ENCODE data around the gene ANXA2R. TPM values are rescaled to one million over a fixed set of nuclear protein-coding genes. Genes with fewer than 3 reads are reported as not detected.

ANXA2R gene
- total and polyA plus RNA-seq, 9 of the 15 experiments (the other 6 are each of a cell fraction or from before 2014, with no cell fraction given), result 2.1 to 4.8 (median 3.4) TPM

DNA sequence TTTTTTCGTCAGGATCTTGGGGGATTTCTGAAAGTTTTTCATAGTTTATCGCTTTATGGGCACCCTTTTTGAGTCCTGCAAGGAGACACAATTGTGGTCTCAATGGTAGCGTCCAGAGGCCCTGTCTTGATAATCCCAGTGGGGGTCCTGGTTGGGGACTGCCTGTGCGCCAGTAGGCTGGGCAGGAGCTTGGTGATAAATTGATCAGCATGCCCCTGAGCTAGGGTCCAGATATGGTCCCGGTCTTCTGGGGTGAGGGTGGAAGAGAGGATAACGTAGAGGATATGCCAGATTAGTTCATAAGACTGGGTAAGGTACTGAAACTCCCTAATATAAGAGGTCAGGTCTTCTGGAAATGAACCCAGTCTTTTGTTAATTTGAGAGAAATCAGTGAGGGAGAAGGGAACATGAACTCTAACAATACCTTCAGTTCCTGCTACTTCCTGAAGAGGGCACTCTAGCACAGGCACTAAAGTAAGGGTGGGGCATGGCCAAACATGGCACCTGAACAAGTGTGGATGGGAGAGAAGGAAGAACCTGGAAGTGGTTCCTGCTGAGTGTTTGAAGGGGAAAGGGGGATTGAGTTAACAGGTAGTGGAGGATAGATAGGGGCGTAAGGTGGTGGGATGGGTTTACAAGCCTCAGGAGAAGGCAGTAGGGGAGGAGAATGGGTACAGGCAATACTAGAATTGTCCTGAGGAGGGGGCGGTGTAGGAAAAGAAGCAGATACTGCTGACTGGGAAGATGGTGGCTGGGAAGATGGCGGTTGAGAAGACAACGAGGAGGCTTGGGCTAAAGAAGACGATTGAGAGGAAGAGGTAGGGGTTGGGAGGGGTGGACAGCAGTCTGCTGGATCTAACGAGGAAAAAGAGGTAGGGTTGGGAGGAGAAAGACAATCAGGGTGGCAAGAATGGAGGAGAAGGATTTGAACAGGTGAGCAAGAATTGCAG, 33.8 kb upstream of the ANXA2R start (continued):
- TF ChIP-seq, protein P1, sequence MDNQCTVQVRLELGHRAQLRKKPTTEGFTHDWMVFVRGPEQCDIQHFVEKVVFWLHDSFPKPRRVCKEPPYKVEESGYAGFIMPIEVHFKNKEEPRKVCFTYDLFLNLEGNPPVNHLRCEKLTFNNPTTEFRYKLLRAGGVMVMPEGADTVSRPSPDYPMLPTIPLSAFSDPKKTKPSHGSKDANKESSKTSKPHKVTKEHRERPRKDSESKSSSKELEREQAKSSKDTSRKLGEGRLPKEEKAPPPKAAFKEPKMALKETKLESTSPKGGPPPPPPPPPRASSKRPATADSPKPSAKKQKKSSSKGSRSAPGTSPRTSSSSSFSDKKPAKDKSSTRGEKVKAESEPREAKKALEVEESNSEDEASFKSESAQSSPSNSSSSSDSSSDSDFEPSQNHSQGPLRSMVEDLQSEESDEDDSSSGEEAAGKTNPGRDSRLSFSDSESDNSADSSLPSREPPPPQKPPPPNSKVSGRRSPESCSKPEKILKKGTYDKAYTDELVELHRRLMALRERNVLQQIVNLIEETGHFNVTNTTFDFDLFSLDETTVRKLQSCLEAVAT (IDR thresholded peaks at IDR 0.05), result peak; percentile 86 to 92; a peak in 3 of 4 replicates
- TF ChIP-seq TRIM28 (IDR thresholded peaks at IDR 0.05) (peak; percentile 48; the same call in 1 of the 2 replicates), ZNF766 (CRISPR knock-in tag; conservative IDR thresholded peaks at IDR 0.05) (peak; percentile 71; the same call in 1 of the 2 replicates), NR2C1 (IDR thresholded peaks at IDR 0.05) (peak; percentile 62; the same call in 1 of the 2 replicates), NR2C1 (tag; IDR thresholded peaks at IDR 0.05) (peak; percentile 74), ZNF165 (CRISPR knock-in tag; IDR thresholded peaks at IDR 0.05; ENCODE audit: borderline replicate concordance) (peak; percentile 72; the same call in 1 of the 2 replicates), ZNF124 (CRISPR knock-in tag; IDR thresholded peaks at IDR 0.05) (no peak), MAFG (tag; conservative IDR thresholded peaks at IDR 0.05) (peak; percentile 79), OTX1 (CRISPR knock-in tag; IDR thresholded peaks at IDR 0.05) (peak; percentile 97), MXI1 (IDR thresholded peaks at IDR 0.05; ENCODE audit: low read depth, low read length) (no peak), SNIP1 (IDR thresholded peaks at IDR 0.05; ENCODE audit: low read depth) (no peak), LEF1 (IDR thresholded peaks at IDR 0.05) (peak; percentile 43; the same call in 1 of the 2 replicates), SETDB1 (IDR thresholded peaks at IDR 0.05; ENCODE audit: low read length) (no peak), MYC (IDR thresholded peaks at IDR 0.05; ENCODE audit: low read depth, low read length) (peak; percentile 24; the same call in 1 of the 2 replicates), MYC (CRISPR knock-in tag; IDR thresholded peaks at IDR 0.05; ENCODE audit: borderline replicate concordance, low read depth) (no peak)
- TF ChIP-seq, protein P2, sequence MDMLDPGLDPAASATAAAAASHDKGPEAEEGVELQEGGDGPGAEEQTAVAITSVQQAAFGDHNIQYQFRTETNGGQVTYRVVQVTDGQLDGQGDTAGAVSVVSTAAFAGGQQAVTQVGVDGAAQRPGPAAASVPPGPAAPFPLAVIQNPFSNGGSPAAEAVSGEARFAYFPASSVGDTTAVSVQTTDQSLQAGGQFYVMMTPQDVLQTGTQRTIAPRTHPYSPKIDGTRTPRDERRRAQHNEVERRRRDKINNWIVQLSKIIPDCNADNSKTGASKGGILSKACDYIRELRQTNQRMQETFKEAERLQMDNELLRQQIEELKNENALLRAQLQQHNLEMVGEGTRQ (CRISPR knock-in tag; IDR thresholded peaks at IDR 0.05), result no peak
- TF ChIP-seq, protein P3, sequence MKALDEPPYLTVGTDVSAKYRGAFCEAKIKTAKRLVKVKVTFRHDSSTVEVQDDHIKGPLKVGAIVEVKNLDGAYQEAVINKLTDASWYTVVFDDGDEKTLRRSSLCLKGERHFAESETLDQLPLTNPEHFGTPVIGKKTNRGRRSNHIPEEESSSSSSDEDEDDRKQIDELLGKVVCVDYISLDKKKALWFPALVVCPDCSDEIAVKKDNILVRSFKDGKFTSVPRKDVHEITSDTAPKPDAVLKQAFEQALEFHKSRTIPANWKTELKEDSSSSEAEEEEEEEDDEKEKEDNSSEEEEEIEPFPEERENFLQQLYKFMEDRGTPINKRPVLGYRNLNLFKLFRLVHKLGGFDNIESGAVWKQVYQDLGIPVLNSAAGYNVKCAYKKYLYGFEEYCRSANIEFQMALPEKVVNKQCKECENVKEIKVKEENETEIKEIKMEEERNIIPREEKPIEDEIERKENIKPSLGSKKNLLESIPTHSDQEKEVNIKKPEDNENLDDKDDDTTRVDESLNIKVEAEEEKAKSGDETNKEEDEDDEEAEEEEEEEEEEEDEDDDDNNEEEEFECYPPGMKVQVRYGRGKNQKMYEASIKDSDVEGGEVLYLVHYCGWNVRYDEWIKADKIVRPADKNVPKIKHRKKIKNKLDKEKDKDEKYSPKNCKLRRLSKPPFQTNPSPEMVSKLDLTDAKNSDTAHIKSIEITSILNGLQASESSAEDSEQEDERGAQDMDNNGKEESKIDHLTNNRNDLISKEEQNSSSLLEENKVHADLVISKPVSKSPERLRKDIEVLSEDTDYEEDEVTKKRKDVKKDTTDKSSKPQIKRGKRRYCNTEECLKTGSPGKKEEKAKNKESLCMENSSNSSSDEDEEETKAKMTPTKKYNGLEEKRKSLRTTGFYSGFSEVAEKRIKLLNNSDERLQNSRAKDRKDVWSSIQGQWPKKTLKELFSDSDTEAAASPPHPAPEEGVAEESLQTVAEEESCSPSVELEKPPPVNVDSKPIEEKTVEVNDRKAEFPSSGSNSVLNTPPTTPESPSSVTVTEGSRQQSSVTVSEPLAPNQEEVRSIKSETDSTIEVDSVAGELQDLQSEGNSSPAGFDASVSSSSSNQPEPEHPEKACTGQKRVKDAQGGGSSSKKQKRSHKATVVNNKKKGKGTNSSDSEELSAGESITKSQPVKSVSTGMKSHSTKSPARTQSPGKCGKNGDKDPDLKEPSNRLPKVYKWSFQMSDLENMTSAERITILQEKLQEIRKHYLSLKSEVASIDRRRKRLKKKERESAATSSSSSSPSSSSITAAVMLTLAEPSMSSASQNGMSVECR (CRISPR knock-in tag; IDR thresholded peaks at IDR 0.05), result no peak

Data from K562 (cell line).